OCI-LY3 (cell line): ENCODE results near the gene GLIS1.

Source experiments
- H2AFZ ChIP-seq: fragments of 200-600, 300-600 bp; shearing (Covaris generic); 2 replicates; pipeline ENCODE4 v1.6.0; 2014; ENCODE audit warnings: antibody characterized with exemption, low read depth, low read length
- H3K27ac ChIP-seq: fragments of 200-600, 300-600 bp; sonication (generic); 2 replicates; pipeline ENCODE4 v1.5.1; 2014; ENCODE audit warnings: mild to moderate bottlenecking, low read length, moderate library complexity, mixed read lengths
- H3K27me3 ChIP-seq: fragments of 200-600, 300-600 bp; sonication (generic); 2 replicates; pipeline ENCODE4 v1.6.1; 2014; ENCODE audit warnings: low read depth, low read length, mixed read lengths
- H3K36me3 ChIP-seq: fragments of 200-600, 300-600 bp; sonication (generic); replicated peaks from 2 replicates; pipeline ENCODE3; 2014; ENCODE audit warnings: low read depth, low read length, mixed read lengths
- H3K4me1 ChIP-seq: fragments of 300-600, 200-600 bp; sonication (generic); 2 replicates; pipeline ENCODE4 v1.6.1; 2014; ENCODE audit warnings: low read length, mixed read lengths
- H3K4me2 ChIP-seq: fragments of 200-600, 300-600 bp; sonication (generic); 2 replicates; pipeline ENCODE4 v1.6.1; 2014; ENCODE audit warnings: low read length, mixed read lengths
- H3K4me3 ChIP-seq: fragments of 300-600, 200-600 bp; sonication (generic); 2 replicates; pipeline ENCODE4 v1.5.1; 2014; ENCODE audit warnings: antibody characterized with exemption, mild to moderate bottlenecking, low read length, moderate library complexity
- H3K79me2 ChIP-seq: fragments of 300-600, 200-600 bp; shearing (Covaris generic); 2 replicates; pipeline ENCODE4 v1.6.1; 2014; ENCODE audit warnings: mild to moderate bottlenecking, low read length, mixed read lengths
- H3K9ac ChIP-seq: fragments of 300-600, 200-600 bp; shearing (Covaris generic); 2 replicates; pipeline ENCODE4 v1.6.0; 2014; ENCODE audit warnings: mild to moderate bottlenecking, low read length, moderate library complexity
- H3K9me3 ChIP-seq: fragments of 200-600, 300-600 bp; shearing (Covaris generic); 2 replicates; pipeline ENCODE4 v1.6.1; 2014; ENCODE audit warnings: low read length, mixed read lengths; ENCODE audit not compliant: insufficient read depth
- H4K20me1 ChIP-seq: fragments of 200-600, 300-600 bp; sonication (generic); 2 replicates; pipeline ENCODE4 v1.6.1; 2016; ENCODE audit warnings: low read length, mixed read lengths; ENCODE audit not compliant: insufficient read depth
- CTCF ChIP-seq: fragments of 200-600, 300-600 bp; sonication (generic); IDR thresholded peaks from 2 replicates; pipeline ENCODE4 v1.5.1; 2014; ENCODE audit warnings: antibody characterized with exemption, low read length, low read depth
- EZH2phosphoT487 ChIP-seq: fragments of 200-600 bp; shearing (Covaris generic); IDR thresholded peaks from 2 replicates; pipeline ENCODE4 v1.6.1; 2018; ENCODE audit warnings: antibody characterized with exemption, mixed run types, low read depth

Gene GLIS1

GRCh38 chr1:53705446-53706096, 33.4 kb downstream of the GLIS1 start:
- Histone ChIP-seq H3K9me3 (no peaks in the 10 kb centered on the region), H3K79me2 (no peaks in the 10 kb centered on the region), H3K4me1 (no peaks in the 10 kb centered on the region), H3K4me2 (no peak overlapping the region), H3K9ac (no peak overlapping the region), H4K20me1 (no peaks in the 10 kb centered on the region), H3K27ac (no peak overlapping the region), H2AFZ (no peak overlapping the region), H3K36me3 (no peaks in the 10 kb centered on the region), H3K27me3 (no peaks in the 10 kb centered on the region), H3K4me3 (no peak overlapping the region)
- TF ChIP-seq EZH2phosphoT487 = no peak
- no peak for TF ChIP-seq CTCF

GRCh38 chr1:53704804-53705445, 34.0 kb downstream of the GLIS1 start:
- H3K27me3 ChIP-seq = no peaks in the 10 kb centered on the region
- H3K4me2 ChIP-seq = no peak overlapping the region
- H3K9ac ChIP-seq = no peak overlapping the region
- H3K4me1 ChIP-seq = no peaks in the 10 kb centered on the region
- H3K9me3 ChIP-seq = no peaks in the 10 kb centered on the region
- TF ChIP-seq EZH2phosphoT487 (no peak), CTCF (no peak)
- H3K79me2 ChIP-seq = no peaks in the 10 kb centered on the region
- H4K20me1 ChIP-seq = no peaks in the 10 kb centered on the region
- no peak overlapping the region for H2AFZ ChIP-seq
- H3K36me3 ChIP-seq = no peaks in the 10 kb centered on the region
- no peak overlapping the region for H3K27ac ChIP-seq
- no peak overlapping the region for H3K4me3 ChIP-seq

GRCh38 chr1:53704304-53704703, 34.7 kb downstream of the GLIS1 start:
- no peaks in the 10 kb centered on the region for H4K20me1 ChIP-seq
- H3K79me2 ChIP-seq = no peaks in the 10 kb centered on the region
- TF ChIP-seq CTCF (no peak), EZH2phosphoT487 (no peak)
- no peak overlapping the region for H3K27ac ChIP-seq
- no peak overlapping the region for H3K4me3 ChIP-seq
- no peak overlapping the region for H3K4me2 ChIP-seq
- no peaks in the 10 kb centered on the region for H3K9me3 ChIP-seq
- no peaks in the 10 kb centered on the region for H3K4me1 ChIP-seq
- H3K36me3 ChIP-seq = no peaks in the 10 kb centered on the region
- H3K9ac ChIP-seq = no peak overlapping the region
- no peak overlapping the region for H2AFZ ChIP-seq
- no peaks in the 10 kb centered on the region for H3K27me3 ChIP-seq

GRCh38 chr1:53703174-53703573, 35.8 kb downstream of the GLIS1 start:
- Histone ChIP-seq H3K9me3 (no peaks in the 10 kb centered on the region), H2AFZ (no peak overlapping the region), H3K79me2 (no peaks in the 10 kb centered on the region), H3K4me2 (no peak overlapping the region), H3K9ac (no peak overlapping the region), H3K4me1 (no peaks in the 10 kb centered on the region), H3K27ac (no peak overlapping the region), H3K27me3 (no peaks in the 10 kb centered on the region), H4K20me1 (no peaks in the 10 kb centered on the region), H3K4me3 (no peak overlapping the region), H3K36me3 (no peaks in the 10 kb centered on the region)
- TF ChIP-seq CTCF (no peak), EZH2phosphoT487 (no peak)
